Osteoblast (primary cell): Measurements from ENCODE around the gene FAM50B. TPM values are rescaled to one million over a fixed set of nuclear protein-coding genes. Genes with fewer than 3 reads are reported as not detected.

Experiments used
- DNase-seq: peaks from one replicate; pipeline ENCODE4 v3.0.0; 2011; ENCODE audit warnings: low spot score, mixed read lengths; ENCODE audit not compliant: insufficient read length; ENCODE audit errors: missing footprints
- H2AFZ ChIP-seq: 2 replicates; pipeline ENCODE4 v1.6.0; 2011; ENCODE audit warnings: mild to moderate bottlenecking, low read length
- H3K27ac ChIP-seq: 2 replicates; pipeline ENCODE4 v1.5.1; 2011; ENCODE audit warnings: mild to moderate bottlenecking, low read depth, low read length, moderate library complexity
- H3K27me3 ChIP-seq: 2 replicates; pipeline ENCODE4 v1.6.0; 2012; ENCODE audit warnings: mild to moderate bottlenecking, control low read depth, inconsistent platforms, low read length, moderate library complexity; ENCODE audit not compliant: insufficient read depth
- H3K36me3 ChIP-seq: 2 replicates; pipeline ENCODE4 v1.5.1; 2011; ENCODE audit warnings: mild to moderate bottlenecking, low read length, control low read depth, moderate library complexity; ENCODE audit not compliant: insufficient read depth
- H3K4me1 ChIP-seq: 2 replicates; pipeline ENCODE4 v1.5.1; 2011; ENCODE audit warnings: mild to moderate bottlenecking, low read length, control low read depth, moderate library complexity; ENCODE audit not compliant: insufficient read depth
- H3K4me2 ChIP-seq: 2 replicates; pipeline ENCODE4 v1.6.0; 2011; ENCODE audit warnings: mild to moderate bottlenecking, low read length; ENCODE audit not compliant: insufficient read depth
- H3K4me3 ChIP-seq: fragments of 200-600 bp; sonication (generic); 3 replicates; pipeline ENCODE4 v1.5.1; 2012; ENCODE audit warnings: mild to moderate bottlenecking, low read length, inconsistent platforms; ENCODE audit not compliant: insufficient read depth
- H3K79me2 ChIP-seq: 2 replicates; pipeline ENCODE4 v1.6.0; 2012; ENCODE audit warnings: mild to moderate bottlenecking, low read length, control low read depth, inconsistent platforms; ENCODE audit not compliant: insufficient read depth
- H3K9me3 ChIP-seq: 2 replicates; pipeline ENCODE4 v1.5.1; 2011; ENCODE audit warnings: low read depth, low read length, control low read depth
- H4K20me1 ChIP-seq: 2 replicates; pipeline ENCODE4 v1.6.0; 2012; ENCODE audit warnings: mild to moderate bottlenecking, low read length, control low read depth; ENCODE audit not compliant: insufficient read depth
- CTCF ChIP-seq: IDR thresholded peaks from 2 replicates; pipeline ENCODE4 v1.5.1; 2011; ENCODE audit warnings: mild to moderate bottlenecking, low read depth, low read length, moderate library complexity; ENCODE audit errors: extremely low read depth
- total RNA-seq: library from RNA; depleted of rRNA; stranded (reverse); fragments of >200 nt; gene quantifications from 2 replicates; pipeline ENCODE4 v1.2.3, GENCODE V29; 2012

FAM50B gene
- total RNA-seq, 1 donor, result 8.0 TPM

DNA sequence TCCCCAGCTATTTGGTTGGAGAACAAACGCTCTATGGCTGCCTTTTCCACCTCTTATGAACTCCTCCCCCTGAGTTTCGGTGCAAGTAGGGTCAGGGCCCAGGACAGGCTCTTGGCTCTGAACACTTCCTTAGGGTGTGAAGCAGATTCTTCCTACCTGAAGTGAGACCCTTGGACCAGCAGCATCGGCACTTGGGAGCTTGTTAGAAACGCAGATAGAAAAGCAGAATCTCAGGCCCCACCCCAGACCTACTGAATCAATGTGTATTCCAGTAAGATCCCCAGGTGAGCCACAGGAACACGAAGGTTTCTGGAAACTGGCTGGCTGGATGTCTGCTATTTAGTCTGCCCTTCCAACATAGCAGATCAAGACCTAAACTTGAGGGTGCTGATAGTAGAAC is 3.2 kb downstream of the FAM50B start:
- Histone ChIP-seq H2AFZ (no peak overlapping the region), H3K27ac (no peak overlapping the region), H3K4me2 (no peak overlapping the region), H3K36me3 (no peaks in the 10 kb centered on the region), H4K20me1 (no peaks in the 10 kb centered on the region), H3K27me3 (no peaks in the 10 kb centered on the region), H3K4me1 (peaks cover 21% of the 10 kb centered on the region), H3K79me2 (peaks cover 8% of the 10 kb centered on the region), H3K4me3 (no peak overlapping the region), H3K9me3 (no peaks in the 10 kb centered on the region)
- TF ChIP-seq CTCF, result no peak
- no peak for DNase-seq

DNA sequence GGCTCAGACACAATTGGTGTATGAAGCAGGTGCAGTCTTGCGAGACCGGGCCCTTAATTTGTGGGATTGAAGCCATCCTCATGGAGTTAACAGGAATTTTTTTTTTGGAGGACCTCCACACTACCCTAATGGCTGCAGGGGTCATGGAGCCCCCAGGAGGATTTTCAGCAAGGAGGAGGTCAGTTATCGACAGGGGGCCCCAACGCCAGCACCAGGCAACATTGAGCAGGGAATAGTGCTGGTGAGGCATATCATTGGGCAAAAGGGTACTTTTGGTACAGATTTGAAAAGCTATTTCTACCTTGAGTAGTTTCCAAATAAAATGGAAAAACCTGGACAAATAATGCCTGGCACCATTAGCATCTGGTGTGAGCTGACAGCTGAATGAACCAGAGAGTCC is 6.7 kb downstream of the FAM50B start:
- Histone ChIP-seq H3K9me3 (no peaks in the 10 kb centered on the region), H3K4me2 (no peak overlapping the region), H3K79me2 (no peaks in the 10 kb centered on the region), H3K27ac (no peak overlapping the region), H3K4me3 (no peak overlapping the region), H2AFZ (no peak overlapping the region), H3K27me3 (peaks cover 2% of the 10 kb centered on the region), H4K20me1 (no peaks in the 10 kb centered on the region), H3K36me3 (no peaks in the 10 kb centered on the region), H3K4me1 (no peaks in the 10 kb centered on the region)
- DNase-seq, result no peak
- TF ChIP-seq CTCF, result no peak

DNA sequence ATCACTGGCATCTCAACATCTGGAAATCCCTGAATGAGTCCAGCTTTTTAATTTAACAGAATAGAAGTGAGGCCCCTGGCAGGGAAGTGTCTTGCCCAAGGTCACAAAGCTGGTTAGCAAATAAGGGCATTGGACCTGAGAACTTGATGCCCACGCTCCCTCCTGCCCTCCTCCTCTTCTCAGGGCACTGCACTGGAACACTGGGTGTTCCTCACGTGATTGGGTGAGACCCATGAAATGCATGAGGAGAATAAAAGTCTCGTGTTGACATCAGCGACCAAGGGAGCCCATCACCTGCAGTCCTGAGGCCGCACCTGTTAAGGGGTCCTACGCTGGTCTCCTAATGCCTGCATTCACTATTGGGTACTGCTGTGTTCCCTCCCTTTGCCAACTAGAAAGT is 7.4 kb downstream of the FAM50B start:
- Histone ChIP-seq H3K36me3 (no peaks in the 10 kb centered on the region), H3K79me2 (no peaks in the 10 kb centered on the region), H3K4me3 (no peak overlapping the region), H3K9me3 (no peaks in the 10 kb centered on the region), H3K4me2 (no peak overlapping the region), H3K27ac (no peak overlapping the region), H2AFZ (no peak overlapping the region), H4K20me1 (no peaks in the 10 kb centered on the region), H3K4me1 (no peaks in the 10 kb centered on the region), H3K27me3 (peaks cover 2% of the 10 kb centered on the region)
- no peak for DNase-seq
- TF ChIP-seq CTCF, result no peak

- no peak overlapping the region for H3K4me3 ChIP-seq
- no peaks in the 10 kb centered on the region for H3K9me3 ChIP-seq
- H3K4me2 ChIP-seq, result no peak overlapping the region
- no peak for DNase-seq
- TF ChIP-seq CTCF, result no peak
- peaks cover 2% of the 10 kb centered on the region for H3K27me3 ChIP-seq
- H4K20me1 ChIP-seq, result no peaks in the 10 kb centered on the region
- H3K36me3 ChIP-seq, result no peaks in the 10 kb centered on the region
- H2AFZ ChIP-seq, result no peak overlapping the region
- H3K27ac ChIP-seq, result no peak overlapping the region
- H3K79me2 ChIP-seq, result no peaks in the 10 kb centered on the region
- no peaks in the 10 kb centered on the region for H3K4me1 ChIP-seq
Observed at GRCh38 chr6:3857468-3858456, 8.6 kb downstream of the FAM50B start.
